Endometrium (tissue), 2 donors: ENCODE results near the gene RBM18.

Experiments
- FAIRE-seq: peaks from 2 replicates; lab custom pipeline; 2012; peaks lifted over from hg19 to GRCh38; lab: Jason Lieb, UNC
- donor health status: control.
- donor health status: control.

Gene RBM18

DNA sequence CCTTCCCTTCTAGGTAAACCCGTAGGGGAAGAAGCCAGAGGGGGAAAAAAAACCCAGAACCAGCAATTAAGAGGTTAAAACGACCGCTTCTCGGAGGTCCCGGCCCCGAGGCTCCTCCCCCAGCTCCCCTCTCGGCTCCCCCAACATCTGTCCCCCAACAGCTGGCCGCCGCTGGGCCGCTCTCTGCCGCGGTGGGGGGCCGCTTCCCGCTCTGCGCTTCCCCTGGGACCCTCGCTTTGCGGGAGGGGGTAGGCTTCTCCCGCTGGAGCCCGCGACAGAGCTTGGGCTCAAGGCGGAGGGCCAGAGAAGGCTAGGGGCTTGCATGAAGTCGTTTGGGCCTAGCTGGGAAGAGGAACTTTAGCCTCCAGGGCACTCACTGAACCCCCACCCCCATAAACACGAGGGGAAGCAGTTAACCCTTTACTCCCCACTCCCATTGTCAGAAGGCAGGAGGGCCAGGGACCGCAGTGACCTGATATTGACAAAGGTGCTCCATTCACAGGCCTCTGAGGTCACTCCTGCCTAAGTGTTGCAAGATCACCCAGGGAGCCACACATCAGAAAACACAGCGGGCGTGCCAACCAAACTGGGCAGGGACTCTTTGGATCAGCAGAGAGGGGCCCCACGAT lies 43.3 kb downstream of the RBM18 start:
- no peak for FAIRE-seq

DNA sequence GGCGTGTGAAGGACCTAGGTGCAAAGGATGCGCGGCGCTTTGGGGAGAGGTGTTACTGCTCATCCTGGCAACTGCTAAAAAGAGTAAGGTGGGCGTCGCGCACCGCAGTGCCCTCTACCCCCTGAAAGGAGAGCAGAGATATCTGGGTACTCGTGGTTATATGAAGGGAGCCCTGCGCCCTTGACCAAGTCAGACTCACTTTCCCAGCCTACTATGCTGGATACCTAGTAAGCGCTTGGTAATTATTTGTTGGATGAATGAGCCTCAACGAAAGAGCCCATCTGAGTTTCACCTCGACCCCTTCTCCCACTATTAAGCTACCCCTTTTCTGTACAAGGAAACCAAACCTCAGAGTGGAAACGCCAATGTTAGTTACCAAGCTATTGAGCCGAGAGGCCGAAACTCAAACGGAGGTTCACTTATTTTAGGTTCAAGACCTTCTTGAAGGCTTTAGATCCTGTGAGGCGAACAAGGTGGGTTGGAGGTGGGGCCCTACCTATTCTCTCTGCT lies 43.9 kb downstream of the RBM18 start:
- no peak for FAIRE-seq

DNA sequence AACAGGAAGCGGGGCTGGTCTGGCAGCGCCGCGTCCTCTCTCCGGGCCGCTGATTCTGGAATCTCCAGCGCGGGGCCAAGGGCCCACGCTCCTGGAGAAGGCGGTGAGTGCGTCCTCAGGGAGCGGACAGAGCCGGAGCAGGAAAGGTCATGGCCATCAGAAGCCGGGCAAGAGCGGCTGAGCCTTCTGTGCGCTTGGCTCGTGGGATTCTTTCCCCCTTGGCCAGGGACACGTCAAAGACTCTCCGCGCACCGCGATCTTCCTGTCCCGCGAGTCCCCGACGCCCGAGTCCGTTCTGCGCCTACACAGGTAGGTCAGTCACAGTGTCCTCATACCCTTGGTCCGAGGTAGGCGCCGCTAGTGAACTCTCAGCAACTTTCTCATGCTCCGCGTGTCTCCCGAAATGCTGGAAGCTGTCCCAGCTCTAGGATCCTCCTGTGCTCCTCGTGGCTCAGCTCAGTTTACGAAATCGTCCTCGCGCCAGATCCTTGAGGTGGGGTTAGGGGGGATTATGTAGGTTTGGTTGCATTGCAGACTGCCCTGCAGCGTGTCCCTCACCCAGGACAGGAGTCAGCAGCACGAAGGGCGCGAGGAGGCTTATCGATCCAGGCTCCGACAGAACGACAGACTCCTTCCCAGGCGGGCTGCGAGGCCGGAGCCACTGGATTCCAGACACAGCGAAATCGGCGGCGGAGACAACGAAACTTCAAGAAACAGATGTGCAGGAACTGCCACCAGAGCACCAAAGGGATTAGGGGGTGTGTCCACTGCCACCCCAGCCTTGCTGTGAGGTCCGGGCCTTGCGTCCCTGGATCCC lies 44.6 kb downstream of the RBM18 start:
- FAIRE-seq, result no peak

DNA sequence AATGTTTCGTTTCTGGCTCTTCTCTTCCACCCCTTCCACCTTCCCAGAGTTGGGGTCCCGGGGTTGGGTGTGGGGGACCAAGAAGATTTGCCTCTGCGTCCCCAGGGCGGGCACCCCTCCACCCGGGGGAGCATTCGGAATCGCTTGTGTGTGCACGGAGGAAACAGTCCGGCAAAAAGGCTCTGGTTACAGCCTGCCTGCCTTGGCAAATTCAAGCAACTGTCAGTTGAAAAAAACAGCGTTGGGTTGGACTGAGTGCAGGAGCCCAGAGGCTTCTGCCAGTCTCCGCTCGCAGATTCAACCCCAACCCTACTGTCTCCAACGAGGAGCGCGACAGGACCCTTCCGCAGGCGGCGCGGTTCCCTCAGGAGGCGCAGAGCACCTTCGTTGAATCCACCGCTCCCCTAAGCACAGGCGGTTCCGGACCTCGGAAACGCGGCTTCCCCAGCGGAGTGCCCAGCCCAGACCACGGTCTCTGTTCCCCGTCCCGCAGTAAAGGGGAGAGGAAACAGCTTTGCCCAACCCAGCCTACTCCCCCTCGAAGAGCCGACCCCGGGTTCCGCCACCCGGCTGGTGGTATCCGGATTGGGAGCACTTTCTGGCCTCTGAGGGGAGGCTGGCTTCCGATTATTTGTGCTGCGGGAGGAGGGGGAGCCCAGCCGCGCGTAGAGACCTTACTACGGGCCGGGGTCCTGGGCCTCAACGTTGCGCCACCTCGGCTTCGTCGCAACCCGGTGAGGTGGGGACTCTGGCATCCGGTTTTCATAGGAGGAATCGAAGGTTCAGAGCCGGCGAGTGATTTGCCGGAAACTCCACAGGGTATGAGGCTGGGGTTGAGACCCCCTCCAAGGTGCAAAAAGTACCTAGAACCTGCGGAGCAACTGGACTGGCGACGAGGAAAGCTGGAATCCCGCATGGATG lies 45.4 kb downstream of the RBM18 start:
- no peak for FAIRE-seq

DNA sequence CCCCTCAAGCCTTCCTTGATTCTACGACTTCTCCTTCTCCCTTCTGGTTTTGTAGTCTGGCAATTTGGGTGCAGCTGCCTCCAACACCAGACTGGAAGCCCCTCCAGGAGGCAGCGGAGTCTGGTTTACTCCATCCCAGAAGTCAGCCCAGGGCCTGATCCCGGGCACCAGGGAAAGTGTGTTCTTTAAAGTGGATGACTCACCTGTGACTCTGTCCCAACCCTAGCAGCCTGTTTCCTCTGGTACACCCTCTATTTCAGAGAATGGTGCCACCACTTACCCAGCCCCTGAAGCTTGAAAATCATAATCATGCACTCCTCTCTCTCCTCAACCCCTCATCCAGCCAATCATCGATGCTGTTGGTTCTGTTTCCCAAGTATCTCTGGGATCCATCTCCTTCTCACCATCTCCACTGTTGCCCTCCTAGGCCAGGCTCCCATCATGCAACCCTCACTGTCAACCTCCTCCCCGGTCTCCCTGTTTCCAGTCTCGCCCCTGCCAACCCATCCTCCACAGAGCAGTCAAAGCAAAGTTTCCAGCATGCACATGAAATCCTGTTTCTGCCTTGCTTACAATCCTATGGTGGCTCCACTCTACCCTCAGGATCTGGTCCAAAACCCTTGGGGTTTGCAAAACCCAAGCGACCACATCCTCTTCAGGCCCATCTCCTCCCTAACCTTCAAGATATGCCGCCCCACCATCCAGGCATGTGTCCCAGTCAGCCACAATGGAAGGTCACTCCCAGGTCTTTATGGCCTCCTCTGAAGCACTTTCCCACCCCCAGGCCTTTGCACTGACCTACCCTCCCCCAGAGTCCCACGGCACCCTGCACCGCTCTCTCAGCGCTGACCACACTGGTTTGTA lies 46.3 kb downstream of the RBM18 start:
- no peak for FAIRE-seq

DNA sequence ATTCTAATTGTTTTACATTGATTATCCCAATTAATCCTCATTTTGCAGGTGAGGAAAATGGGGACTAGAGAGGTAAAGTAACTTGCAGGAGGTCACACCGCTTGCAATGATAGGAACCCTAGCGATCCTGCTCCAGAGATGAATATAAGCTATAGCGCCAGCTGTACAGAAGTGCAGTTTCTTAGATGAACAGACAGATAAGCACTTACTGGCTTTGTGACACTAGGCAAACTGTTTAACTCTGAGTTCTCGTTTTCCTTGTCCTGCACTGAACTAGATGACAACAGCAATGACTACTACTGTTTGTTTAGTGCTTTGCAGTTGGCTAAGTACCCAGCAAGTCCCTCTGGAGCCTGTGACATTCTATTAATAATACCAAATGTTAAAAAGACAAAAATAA lies 47.0 kb downstream of the RBM18 start:
- FAIRE-seq, result no peak

DNA sequence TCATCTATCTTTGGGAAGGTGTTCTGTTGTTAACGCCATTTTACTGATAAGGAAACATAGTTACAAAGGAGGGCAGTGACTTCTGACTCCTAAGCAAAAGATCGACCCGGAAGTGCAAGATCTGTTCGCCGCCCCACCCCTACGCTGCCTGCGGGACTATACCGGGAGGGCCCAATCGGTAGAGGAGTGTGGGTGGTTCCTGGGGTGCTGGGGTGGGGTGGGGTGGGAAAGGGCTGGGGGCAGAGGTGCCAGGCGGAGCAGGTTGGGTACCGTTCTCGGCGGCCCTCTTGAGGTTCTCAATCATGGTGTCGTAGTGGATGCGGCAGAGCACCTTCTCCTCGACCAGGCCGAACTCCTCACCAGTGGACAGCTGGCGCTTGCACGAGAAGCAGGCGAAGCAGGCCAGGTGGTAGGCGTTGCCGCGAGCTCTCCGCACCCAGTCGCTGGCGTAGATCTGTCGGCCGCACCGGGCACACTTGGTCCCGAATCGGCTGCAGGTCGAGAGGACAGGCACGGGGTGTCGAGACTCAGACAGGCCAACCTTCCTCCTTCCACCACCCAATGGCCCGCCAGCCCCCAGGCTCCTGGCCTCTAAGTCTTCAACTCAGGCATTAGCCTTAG lies 47.7 kb downstream of the RBM18 start:
- FAIRE-seq, result no peak

DNA sequence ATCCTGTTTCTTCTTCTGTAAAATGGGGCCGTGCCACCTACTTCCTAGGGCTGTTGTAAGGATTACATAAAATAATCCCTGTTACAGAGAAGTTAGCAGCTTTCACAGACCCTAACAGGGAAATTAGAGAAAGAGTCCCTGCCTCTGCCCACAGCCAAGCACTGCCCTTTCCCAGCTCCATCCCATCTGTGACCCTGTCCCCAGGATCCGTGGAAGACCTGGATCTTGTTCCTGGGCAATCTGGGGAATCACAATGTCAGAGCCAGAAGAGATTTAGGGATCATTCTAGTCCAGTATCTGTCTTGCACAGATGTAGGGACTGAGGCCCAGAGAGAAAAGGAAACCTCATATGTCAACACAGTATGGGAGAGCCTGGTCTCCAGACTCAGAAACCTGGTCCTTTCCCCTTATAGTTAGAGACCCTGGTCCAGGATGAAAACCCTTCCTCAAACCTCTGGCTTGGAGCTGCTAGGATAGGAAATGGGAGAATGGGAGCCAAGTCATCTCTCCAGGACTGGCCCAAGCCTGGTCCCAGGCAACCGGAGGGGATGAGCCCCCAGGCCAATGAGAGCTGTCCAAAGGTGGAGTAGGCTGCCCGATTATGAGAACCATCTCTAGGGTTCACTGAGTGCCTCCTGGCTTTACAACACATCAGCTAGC lies 48.4 kb downstream of the RBM18 start:
- FAIRE-seq, result no peak

DNA sequence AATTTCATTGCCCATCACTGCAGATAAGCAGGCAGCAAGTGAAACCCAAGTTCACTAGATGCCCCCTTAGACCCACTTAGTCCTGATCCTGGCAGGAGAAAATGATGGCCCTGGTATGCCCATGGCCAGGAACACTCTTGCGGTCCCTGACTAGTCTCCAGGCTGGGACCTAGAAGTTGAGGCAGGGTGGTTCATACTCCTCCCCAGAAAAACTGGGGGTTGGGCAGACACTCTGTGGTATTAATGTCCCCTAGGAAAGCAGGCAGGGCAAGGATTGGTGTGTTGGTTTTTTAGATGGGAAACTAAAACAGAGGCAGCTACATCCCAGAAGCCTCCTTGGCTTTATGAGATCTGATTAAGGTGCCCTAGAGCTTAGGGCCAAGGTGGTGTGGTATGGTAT lies 49.0 kb downstream of the RBM18 start:
- FAIRE-seq, result no peak

DNA sequence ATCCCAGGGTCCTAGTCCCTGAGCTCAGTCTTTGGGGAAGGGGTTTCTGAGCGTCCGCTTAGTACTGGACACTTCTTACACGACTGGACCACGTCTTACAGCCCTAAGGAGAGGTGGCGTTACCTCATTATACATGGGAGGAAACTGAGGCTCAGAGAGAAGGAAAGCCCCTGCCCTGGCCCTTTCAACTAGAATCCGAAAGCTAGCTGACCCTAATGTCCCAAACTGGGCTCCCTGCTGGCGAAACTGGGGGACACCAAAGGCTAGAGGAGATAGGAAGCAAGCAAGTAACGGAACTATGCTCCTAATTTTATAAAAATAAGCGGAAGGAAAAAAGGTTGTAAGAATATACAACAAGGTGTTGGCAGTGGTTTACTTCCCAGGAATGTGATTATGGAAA lies 50.1 kb downstream of the RBM18 start:
- no peak for FAIRE-seq

DNA sequence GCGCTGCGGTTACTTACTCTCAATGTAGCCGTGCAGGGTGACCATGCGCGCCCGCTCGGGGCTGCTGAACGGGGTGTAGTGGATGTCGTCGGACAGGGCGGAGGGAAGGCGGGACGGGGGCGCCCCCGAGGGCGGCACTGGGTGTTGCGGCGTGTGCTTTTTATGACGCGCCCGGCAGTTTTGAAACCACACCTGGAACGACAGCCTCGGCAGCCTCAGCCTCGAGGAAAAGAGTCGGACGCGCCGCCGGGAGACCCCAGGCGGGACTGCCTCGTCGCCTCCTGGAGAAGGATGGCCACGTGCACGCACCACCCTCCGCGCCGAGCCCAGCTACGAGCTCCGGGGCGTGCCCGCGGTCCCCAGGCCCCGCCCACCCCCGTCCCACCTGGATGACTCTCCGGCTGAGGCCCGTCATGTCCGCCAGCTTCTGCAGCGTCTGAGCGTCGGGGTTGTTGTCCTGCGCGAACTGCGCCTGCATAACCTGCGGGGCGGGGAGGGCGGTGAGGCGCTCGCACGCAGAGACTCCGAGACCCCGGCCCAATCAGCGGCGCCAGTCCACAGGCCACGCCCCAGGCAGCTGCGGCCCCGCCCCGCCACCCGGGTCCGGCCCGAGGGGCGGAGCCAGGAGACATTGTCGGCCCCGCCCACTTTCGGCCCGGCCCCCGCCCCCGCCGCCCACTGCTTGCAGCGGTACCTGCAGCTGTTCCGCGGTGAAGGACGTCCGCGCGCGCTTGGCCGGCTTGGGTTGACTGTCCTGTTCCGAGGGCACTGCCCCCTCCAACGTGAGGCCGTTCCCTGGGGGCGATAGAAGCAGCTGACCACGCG lies 50.8 kb downstream of the RBM18 start:
- FAIRE-seq, result no peak

DNA sequence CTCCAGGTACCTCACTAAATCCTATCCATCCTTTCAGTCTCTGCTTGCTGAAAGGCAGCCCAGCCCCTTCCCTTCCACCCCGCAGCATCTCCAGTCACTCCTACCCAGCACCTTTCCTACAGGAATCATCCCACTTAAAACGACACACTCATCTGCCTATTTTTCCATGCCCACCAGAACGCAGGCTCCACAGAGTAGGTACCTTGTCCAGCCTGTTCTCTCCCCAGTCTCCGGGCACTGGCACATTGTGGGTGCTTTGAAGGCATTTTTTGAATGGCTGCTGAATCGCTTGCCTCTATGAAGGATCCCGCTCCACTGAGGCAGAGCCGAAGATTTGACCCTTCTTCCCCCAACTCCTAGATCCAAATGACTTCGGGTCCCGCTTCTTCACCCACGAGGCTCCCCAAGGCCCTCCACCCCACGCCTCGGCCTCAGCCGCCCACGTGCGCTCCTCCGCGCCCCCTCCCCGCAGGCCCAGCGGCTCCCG lies 51.5 kb downstream of the RBM18 start:
- no peak for FAIRE-seq

DNA sequence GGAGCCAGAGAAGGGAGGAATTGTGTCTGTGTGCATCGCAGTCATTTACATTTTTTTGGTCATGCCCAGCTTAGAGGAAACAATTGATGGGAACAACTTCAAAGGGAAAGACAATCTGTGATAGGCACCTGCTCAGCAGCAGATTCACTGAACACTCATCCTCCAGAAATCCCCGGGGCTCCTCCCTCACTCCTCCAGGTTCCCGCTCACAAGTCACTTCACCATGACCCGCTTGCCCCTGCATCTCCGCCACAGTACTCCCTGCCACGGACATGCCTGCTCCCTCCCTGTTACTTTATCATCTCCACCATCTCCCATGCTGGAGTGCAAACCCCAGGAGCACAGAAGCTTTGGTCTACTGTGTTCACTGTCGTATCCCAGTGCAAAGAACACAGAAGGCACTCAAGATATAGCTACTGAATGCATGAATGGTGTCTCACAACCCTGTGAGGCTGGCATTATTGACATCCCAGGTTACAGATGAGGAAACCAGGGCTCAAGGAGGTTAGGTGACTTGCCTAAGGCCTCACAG lies 52.1 kb downstream of the RBM18 start:
- no peak for FAIRE-seq

DNA sequence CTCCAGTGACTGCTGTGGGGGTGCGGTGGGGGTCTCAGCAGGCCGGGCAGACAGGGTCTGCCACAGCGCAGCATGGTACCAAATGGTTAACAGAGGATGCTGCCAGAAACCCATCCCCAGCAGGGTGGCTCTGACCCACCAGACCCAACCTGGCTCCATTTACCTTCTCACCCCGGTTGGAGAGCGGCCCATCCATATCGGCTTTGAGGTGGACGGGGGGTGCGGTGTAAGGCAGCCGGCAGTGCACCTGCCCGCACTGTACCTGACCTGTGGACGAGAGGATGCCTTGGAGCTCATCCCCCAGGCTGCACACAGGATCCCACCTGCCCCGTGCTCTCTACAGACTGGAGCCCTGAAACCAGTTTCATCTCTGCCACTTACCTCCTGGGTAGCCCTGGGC lies 55.2 kb downstream of the RBM18 start:
- no peak for FAIRE-seq

DNA sequence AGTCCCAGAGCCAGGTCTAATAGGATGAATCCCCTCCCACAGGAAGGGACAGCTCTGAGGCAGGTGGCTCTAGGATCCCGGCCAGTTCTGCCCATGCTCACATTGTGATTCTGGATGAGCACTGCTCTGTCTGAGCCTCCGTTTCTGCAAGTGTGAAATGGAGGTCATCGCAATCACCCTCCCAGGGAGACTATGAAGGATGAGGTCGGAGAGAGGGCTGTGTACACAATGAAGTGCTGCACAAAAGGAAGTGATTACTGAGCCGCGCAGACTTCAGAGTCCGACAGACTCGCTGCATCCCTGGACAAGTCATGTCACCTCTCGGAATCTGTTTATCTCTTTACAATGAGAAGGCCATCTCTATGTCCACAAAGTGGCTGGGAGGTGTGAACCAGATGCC lies 57.5 kb downstream of the RBM18 start:
- FAIRE-seq, result no peak

DNA sequence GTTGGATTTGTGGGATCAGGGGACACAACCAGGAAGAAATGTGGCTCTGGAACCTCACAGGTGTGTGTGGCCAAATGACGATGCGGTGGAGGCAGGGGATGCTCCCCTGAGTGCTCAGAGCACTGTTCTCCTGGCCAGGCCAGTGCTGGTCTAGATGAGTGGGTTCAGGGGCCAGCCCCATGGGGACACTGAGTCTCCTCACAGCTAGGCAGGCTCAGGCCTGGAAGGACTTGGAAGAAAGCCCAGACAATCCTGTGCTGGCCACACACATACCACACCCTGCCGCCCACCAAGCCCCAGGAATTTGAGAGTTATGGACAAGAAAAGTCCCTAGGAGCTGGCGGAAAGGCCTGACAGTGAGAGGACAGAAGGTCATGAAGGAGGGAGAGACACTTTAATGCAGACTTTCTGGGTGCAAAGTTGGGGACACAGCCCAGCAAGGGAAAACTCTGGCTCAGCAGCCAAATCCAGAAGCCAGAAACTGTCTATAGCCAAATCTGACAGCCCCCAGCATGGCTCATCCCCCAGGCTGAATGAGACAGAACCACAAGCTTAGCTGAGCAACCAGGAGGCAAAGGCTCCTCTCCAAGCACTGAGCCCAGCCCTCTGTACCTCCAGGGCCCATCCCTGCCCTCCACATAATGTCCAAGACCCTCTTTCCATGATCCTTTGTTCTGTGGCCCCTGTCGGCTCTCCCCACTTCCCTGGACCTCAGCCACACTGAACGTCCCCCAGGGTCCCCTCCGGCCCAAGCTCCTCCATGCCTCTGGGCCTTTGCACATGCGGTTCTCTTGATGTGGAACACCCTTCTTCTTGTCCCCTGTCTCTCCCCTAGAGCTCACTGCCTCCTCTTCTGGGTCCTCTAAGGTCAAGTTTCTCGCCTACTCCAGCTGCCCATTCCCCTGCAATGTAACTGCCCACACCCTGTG lies 58.3 kb downstream of the RBM18 start:
- no peak for FAIRE-seq

DNA sequence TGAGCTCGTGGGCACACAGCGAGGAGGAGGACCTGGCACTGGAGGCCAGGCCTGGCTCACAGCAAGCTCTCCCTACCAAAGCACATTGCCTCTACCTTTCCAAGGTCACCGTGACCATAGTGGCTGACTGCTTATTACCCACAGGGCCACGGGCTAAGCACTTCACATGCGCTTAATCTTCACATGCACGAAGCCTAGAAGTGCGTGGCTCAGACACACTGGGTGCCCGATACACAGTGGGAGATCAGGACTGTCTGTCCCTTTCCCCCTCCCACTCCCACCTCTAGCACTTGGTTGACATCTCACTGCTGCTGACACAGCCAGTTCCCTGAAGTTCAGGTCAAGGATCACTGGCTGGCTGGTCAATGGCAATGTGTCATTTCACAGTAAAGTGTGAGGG lies 59.5 kb downstream of the RBM18 start:
- no peak for FAIRE-seq

DNA sequence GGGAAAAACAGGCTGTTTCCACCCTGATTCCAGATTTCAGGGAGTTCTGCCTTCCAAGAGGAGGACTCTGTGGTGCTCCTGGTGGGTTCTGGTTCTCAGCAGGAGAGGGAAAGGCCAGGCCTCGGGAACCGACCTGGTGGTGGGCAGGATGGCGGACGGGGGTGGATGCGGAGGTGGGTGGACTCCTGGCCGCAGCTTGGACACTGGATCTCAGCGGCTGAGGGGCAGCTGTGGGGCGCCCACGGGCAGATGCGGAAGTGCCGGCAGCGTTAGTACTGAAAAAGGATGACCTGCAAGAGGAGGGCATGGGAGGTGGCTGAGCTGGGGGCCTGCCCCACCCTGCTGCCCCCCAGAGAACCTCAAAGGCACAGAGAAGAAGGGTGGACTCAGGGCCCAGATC lies 60.1 kb downstream of the RBM18 start:
- no peak for FAIRE-seq
